Keratinocyte (primary cell): Measurements from ENCODE around the gene ABAT. TPM values are rescaled to one million over a fixed set of nuclear protein-coding genes. Genes with fewer than 3 reads are reported as not detected.

Experiments
- DNase-seq: peaks from one replicate; pipeline ENCODE4 v3.0.0-alpha.2; 2011; ENCODE audit warnings: low read depth, missing footprints, low spot score
- FAIRE-seq: peaks from 2 replicates; lab custom pipeline; 2011; peaks lifted over from hg19 to GRCh38; lab: Jason Lieb, UNC
- H2AFZ ChIP-seq: 2 replicates; pipeline ENCODE4 v1.6.0; 2012; ENCODE audit warnings: low read length, control low read depth, inconsistent platforms; ENCODE audit not compliant: control insufficient read depth
- H3K27ac ChIP-seq: 2 replicates; pipeline ENCODE4 v1.5.1; 2011; ENCODE audit warnings: low read length; ENCODE audit not compliant: control insufficient read depth, insufficient read depth
- H3K27me3 ChIP-seq: 3 replicates; pipeline ENCODE4 v1.6.0; 2011; ENCODE audit warnings: low read length; ENCODE audit not compliant: control insufficient read depth, insufficient read depth; ENCODE audit errors: extremely low read depth
- H3K36me3 ChIP-seq, 2 experiments: 2 replicates in 1 of 2; 3 replicates in 1 of 2; pipeline ENCODE4 v1.5.1; 2011; ENCODE audit warnings: low read length in 2 of 2, mild to moderate bottlenecking in 1 of 2; ENCODE audit not compliant: control insufficient read depth in 2 of 2, insufficient read depth in 2 of 2; ENCODE audit errors: extremely low read depth in 1 of 2
- H3K4me1 ChIP-seq: 3 replicates; pipeline ENCODE4 v1.5.1; 2011; ENCODE audit warnings: low read length; ENCODE audit not compliant: control insufficient read depth, insufficient read depth; ENCODE audit errors: extremely low read depth
- H3K4me2 ChIP-seq: 3 replicates; pipeline ENCODE4 v1.6.0; 2011; ENCODE audit warnings: low read depth, low read length; ENCODE audit not compliant: control insufficient read depth, insufficient read depth; ENCODE audit errors: extremely low read depth
- H3K4me3 ChIP-seq, 3 experiments: fragments of 200-600 bp in 1 of 3; sonication (generic) in 1 of 3; 2 replicates in 2 of 3; 3 replicates in 1 of 3; pipeline ENCODE4 v1.5.1; 2011 to 2016; ENCODE audit warnings: low read length in 3 of 3, mild to moderate bottlenecking in 3 of 3, control low read depth in 2 of 3, inconsistent platforms in 1 of 3, low read depth in 1 of 3, mixed read lengths in 1 of 3, mixed run types in 1 of 3, moderate library complexity in 1 of 3; ENCODE audit not compliant: control insufficient read depth in 2 of 3, insufficient read depth in 2 of 3; ENCODE audit errors: extremely low read depth in 1 of 3
- H3K79me2 ChIP-seq: 2 replicates; pipeline ENCODE4 v1.6.0; 2012; ENCODE audit warnings: low read length; ENCODE audit not compliant: control insufficient read depth, insufficient read depth
- H3K9ac ChIP-seq: 3 replicates; pipeline ENCODE4 v1.6.0; 2011; ENCODE audit warnings: low read length; ENCODE audit not compliant: control insufficient read depth, insufficient read depth; ENCODE audit errors: extremely low read depth
- H3K9me1 ChIP-seq: 3 replicates; pipeline ENCODE4 v1.6.0; 2011; ENCODE audit warnings: low read length; ENCODE audit not compliant: control insufficient read depth, insufficient read depth; ENCODE audit errors: extremely low read depth
- H3K9me3 ChIP-seq: 2 replicates; pipeline ENCODE4 v1.5.1; 2012; ENCODE audit warnings: low read depth, low read length; ENCODE audit not compliant: control insufficient read depth
- H4K20me1 ChIP-seq: 3 replicates; pipeline ENCODE4 v1.6.0; 2011; ENCODE audit warnings: low read length; ENCODE audit not compliant: control insufficient read depth, insufficient read depth; ENCODE audit errors: extremely low read depth
- EZH2 ChIP-seq: IDR thresholded peaks from one replicate; pipeline ENCODE4 v1.6.1; 2012; ENCODE audit warnings: inconsistent platforms, mild to moderate bottlenecking, low read length, moderate library complexity
- dilution Hi-C: fragments of 300-500 bp; cut with MboI; formaldehyde crosslinking; loops from one replicate; pipeline ENCODE4 v1.7.0; 2020; ENCODE audit warnings: low sequenced_read_pairs; ENCODE audit not compliant: extremely low pct_ligation_motif_present
- polyA plus RNA-seq, 5 experiments: library from polyadenylated mRNA; depleted of rRNA in 3 of 5; stranded (reverse) in 3 of 5; stranded (forward) in 1 of 5; unstranded in 1 of 5; fragments of >200 nt; gene quantifications; 1 replicate in 1 of 5; 2 replicates in 3 of 5; 3 replicates in 1 of 5; pipeline versions ENCODE4 v1.2.1 to v1.2.3, GENCODE V29; 2011 to 2012; ENCODE audit warnings: missing spikeins in 2 of 5, low read depth in 1 of 5, low replicate concordance in 1 of 5
- TF ChIP-seq, protein P1 (sequence below), 3 experiments: IDR thresholded peaks in 1 of 3; conservative IDR thresholded peaks in 1 of 3; optimal IDR thresholded peaks in 1 of 3; 2 replicates in 2 of 3; 3 replicates in 1 of 3; pipeline versions ENCODE3 to v1.5.1; 2011; ENCODE audit warnings: low read length in 3 of 3, mild to moderate bottlenecking in 3 of 3, moderate library complexity in 2 of 3, control low read depth in 1 of 3, inconsistent platforms in 1 of 3; ENCODE audit not compliant: insufficient read depth in 2 of 3; ENCODE audit errors: extremely low read depth in 1 of 3

The ABAT gene
- polyA plus RNA-seq, 1 donor (not counting 4 experiments of a cell fraction or from before 2014, with no cell fraction given), result 13.7 TPM

DNA sequence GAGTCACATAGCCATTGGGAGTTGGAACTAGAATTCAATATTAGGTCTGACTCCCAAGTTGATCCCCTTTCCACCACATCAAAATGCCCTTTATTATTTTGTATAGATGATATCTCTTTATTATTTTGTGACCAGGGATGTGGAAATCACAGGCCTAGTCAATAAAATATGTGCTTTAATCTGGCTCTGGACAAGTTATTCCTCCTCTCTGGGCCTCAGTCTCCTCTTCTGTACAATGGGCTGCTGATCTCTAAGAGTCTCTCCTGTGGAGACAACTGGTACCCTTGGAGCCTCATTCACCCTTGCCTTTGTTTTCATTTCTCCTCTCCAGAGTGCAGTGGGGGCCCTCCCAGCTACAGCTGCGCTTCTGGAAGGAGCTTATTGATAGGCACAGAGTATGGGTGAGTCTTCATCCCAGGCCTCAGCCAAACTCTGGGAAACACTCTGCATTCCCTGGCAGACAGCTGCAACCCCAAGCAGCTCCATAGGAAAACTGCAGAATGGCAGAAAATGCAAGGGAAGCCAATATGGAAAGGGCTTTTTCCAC lies 4.3 kb upstream of the ABAT start:
- H3K4me2 ChIP-seq, result no peak overlapping the region
- no peak overlapping the region for H2AFZ ChIP-seq
- no peaks in the 10 kb centered on the region for H3K36me3 ChIP-seq
- no peaks in the 10 kb centered on the region for H3K9me3 ChIP-seq
- no peak overlapping the region for H3K9ac ChIP-seq
- FAIRE-seq (no peak), DNase-seq (no peak)
- no peak overlapping the region for H3K27ac ChIP-seq
- TF ChIP-seq, protein P1, sequence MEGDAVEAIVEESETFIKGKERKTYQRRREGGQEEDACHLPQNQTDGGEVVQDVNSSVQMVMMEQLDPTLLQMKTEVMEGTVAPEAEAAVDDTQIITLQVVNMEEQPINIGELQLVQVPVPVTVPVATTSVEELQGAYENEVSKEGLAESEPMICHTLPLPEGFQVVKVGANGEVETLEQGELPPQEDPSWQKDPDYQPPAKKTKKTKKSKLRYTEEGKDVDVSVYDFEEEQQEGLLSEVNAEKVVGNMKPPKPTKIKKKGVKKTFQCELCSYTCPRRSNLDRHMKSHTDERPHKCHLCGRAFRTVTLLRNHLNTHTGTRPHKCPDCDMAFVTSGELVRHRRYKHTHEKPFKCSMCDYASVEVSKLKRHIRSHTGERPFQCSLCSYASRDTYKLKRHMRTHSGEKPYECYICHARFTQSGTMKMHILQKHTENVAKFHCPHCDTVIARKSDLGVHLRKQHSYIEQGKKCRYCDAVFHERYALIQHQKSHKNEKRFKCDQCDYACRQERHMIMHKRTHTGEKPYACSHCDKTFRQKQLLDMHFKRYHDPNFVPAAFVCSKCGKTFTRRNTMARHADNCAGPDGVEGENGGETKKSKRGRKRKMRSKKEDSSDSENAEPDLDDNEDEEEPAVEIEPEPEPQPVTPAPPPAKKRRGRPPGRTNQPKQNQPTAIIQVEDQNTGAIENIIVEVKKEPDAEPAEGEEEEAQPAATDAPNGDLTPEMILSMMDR (optimal IDR thresholded peaks at IDR 0.05 in 1 of 3, IDR thresholded peaks at IDR 0.05 in 1 of 3, conservative IDR thresholded peaks at IDR 0.05 in 1 of 3; ENCODE audit: extremely low read depth in 1 of 3, insufficient read depth in 2 of 3, low read length in 3 of 3), result no peak
- no peak for TF ChIP-seq EZH2
- H3K79me2 ChIP-seq, result no peaks in the 10 kb centered on the region
- dilution Hi-C loops, result no loop called here
- H3K9me1 ChIP-seq, result no peaks in the 10 kb centered on the region
- no peaks in the 10 kb centered on the region for H4K20me1 ChIP-seq
- no peaks in the 10 kb centered on the region for H3K27me3 ChIP-seq
- H3K4me3 ChIP-seq, result no peak overlapping the region
- peaks cover 5% of the 10 kb centered on the region for H3K4me1 ChIP-seq

DNA sequence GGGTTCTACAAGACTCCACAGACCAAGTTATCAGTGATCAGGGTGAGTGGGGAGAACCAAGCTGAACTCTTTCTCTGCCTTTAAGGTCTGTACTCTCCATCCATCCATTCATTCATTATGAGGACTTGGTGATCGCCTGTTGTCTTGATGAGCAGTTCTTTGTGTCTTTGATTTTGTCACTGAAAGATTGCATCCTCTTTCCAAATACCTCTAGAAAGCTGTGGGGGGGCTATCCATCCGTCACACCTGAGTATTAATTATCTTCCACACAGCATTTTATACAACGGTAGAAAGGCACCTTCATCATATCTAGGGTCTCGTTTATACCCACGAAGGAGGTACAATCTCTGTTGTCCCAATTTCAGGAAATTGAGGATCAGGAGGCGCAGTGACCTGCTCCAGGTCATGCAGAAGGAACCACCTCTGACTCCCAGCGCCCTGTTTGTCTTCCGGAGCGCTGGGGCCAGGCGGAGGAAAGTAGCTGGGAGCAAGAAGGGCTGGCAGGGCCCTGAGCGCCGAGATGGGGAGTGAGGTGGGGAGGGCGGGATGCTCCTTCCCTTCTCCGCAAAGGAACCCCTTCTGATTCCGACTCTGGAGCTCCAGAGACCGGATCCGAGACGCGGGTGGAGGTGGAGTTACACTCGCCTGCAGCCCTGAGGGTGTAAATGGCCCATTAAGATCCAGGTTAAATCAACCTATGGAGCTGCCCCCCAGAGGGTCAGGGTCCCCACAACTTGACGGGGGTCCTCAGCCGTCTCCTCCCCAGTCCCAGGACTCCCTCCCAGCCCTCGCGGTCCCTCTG lies 605 bp upstream of the ABAT start:
- H3K4me3 ChIP-seq, result peak overlapping the region; percentile 63 to 81 (median 79)
- no peak for DNase-seq
- dilution Hi-C loops, result no loop called here
- H3K27ac ChIP-seq, result no peak overlapping the region
- no peaks in the 10 kb centered on the region for H3K36me3 ChIP-seq
- no peaks in the 10 kb centered on the region for H4K20me1 ChIP-seq
- peak overlapping the region; percentile 91 for H2AFZ ChIP-seq
- no peak for FAIRE-seq
- H3K9me3 ChIP-seq, result no peaks in the 10 kb centered on the region
- peak overlapping the region; percentile 79 for H3K4me2 ChIP-seq
- H3K4me1 ChIP-seq, result peaks cover 35% of the 10 kb centered on the region
- H3K9me1 ChIP-seq, result peaks cover 2% of the 10 kb centered on the region
- TF ChIP-seq, protein P1 (optimal IDR thresholded peaks at IDR 0.05 in 1 of 3, IDR thresholded peaks at IDR 0.05 in 1 of 3, conservative IDR thresholded peaks at IDR 0.05 in 1 of 3; ENCODE audit: extremely low read depth in 1 of 3, insufficient read depth in 2 of 3, low read length in 3 of 3), result no peak
- no peak for TF ChIP-seq EZH2
- H3K9ac ChIP-seq, result peak overlapping the region; percentile 62
- H3K79me2 ChIP-seq, result no peaks in the 10 kb centered on the region
- H3K27me3 ChIP-seq, result no peaks in the 10 kb centered on the region
